Measurements from ENCODE around the gene AGAP1. TPM values are rescaled to one million over a fixed set of nuclear protein-coding genes. Genes with fewer than 3 reads are reported as not detected.

Gene AGAP1
- total and polyA plus RNA-seq, 11 donors = 5.9 to 21.6 (median 18.9) TPM

GRCh38 chr2:235658351-235659174 is 164.7 kb downstream of the AGAP1 start:
- Histone ChIP-seq H3K27me3 (peaks cover 0 to 6% (median 0%) of the 10 kb centered on the region in 9 donors), H3K9me3 (no peaks in the 10 kb centered on the region), H3K4me1 (peaks cover 0 to 42% (median 14%) of the 10 kb centered on the region in 12 donors), H3K4me3 (no peak overlapping the region), H3K27ac (no peak overlapping the region), H3K36me3 (no peaks in the 10 kb centered on the region)
- DNase-seq (no peak), ATAC-seq (peak in 1 of 4 donors; percentile 7)
- 49 to 64% (median 57%) methylated on average over 20 of the region's 20 CpGs for WGBS, 4 donors
- intact Hi-C loops (cut with DNase I) = no loop called here
- TF ChIP-seq POLR2A (IDR thresholded peaks at IDR 0.05) (no peak), CTCF (IDR thresholded peaks at IDR 0.05) (no peak)

- no peak overlapping the region for H3K27ac ChIP-seq
- intact Hi-C loops (cut with DNase I) = loop anchor here in 2 of 10 donors (5.0 to 10.0 kb wide), 3 partner anchors 43 to 245 kb away; partner anchors contain the start of gene AGAP1 (in 1 of the 2)
- no peaks in the 10 kb centered on the region for H3K36me3 ChIP-seq
- H3K9me3 ChIP-seq = no peaks in the 10 kb centered on the region
- no peak overlapping the region for H3K4me3 ChIP-seq
- H3K4me1 ChIP-seq = peaks cover 0 to 32% (median 9%) of the 10 kb centered on the region in 12 donors
- TF ChIP-seq CTCF (IDR thresholded peaks at IDR 0.05) = no peak
- no peak for TF ChIP-seq POLR2A (IDR thresholded peaks at IDR 0.05)
- WGBS, 4 donors = 65 to 76% (median 71%) methylated on average over 6 to 7 of the region's 7 CpGs
- H3K27me3 ChIP-seq = peaks cover 0 to 6% (median 0%) of the 10 kb centered on the region in 9 donors
- no peak for DNase-seq
- peak in 3 of 4 donors; percentile 25 to 49 (median 43) for ATAC-seq
Observed at GRCh38 chr2:235659767-235660322, 166.0 kb downstream of the AGAP1 start.

- no peak for TF ChIP-seq POLR2A (IDR thresholded peaks at IDR 0.05)
- TF ChIP-seq CTCF (IDR thresholded peaks at IDR 0.05) = no peak
- WGBS, 4 donors = 90 to 96% (median 91%) methylated on average over 9 of the region's 9 CpGs
- Histone ChIP-seq H3K9me3 (no peaks in the 10 kb centered on the region), H3K27ac (no peak overlapping the region), H3K27me3 (peaks cover 0 to 13% (median 0%) of the 10 kb centered on the region in 9 donors), H3K4me1 (peaks cover 0 to 39% (median 15%) of the 10 kb centered on the region in 12 donors), H3K36me3 (no peaks in the 10 kb centered on the region), H3K4me3 (no peak overlapping the region)
- DNase-seq (no peak), ATAC-seq (no peak)
- intact Hi-C loops (cut with DNase I) = loop anchor here in 2 of 10 donors (5.0 to 10.0 kb wide), 3 partner anchors 43 to 246 kb away; partner anchors contain the start of gene AGAP1 (in 1 of the 2)
Observed at GRCh38 chr2:235660484-235661082, 166.7 kb downstream of the AGAP1 start.

Measured in heart left ventricle (tissue), 16 donors.